Measurements from ENCODE around the gene HBZ. TPM values are rescaled to one million over a fixed set of nuclear protein-coding genes. Genes with fewer than 3 reads are reported as not detected.

HBZ gene
- total RNA-seq, 1 experiment from 2014 or later = not detected

- Histone ChIP-seq H3K79me2 (ENCODE audit: insufficient read depth, low read length) (no peaks in the 10 kb centered on the region; the same call in 1 of the 2 replicates), H4K20me1 (ENCODE audit: insufficient read depth) (no peaks in the 10 kb centered on the region), H3K9me3 (ENCODE audit: control insufficient read depth in 1 of 2, insufficient read depth in 1 of 2, low read depth in 1 of 2, low read length in 2 of 2) (no peaks in the 10 kb centered on the region), H3K4me1 (ENCODE audit: control insufficient read depth in 1 of 2, insufficient read depth in 2 of 2, low read length in 2 of 2) (no peaks in the 10 kb centered on the region), H3K4me3 (replicated peaks in 1 of 2; ENCODE audit: low read depth in 1 of 2, low read length in 2 of 2) (no peak overlapping the region), H3K27me3 (ENCODE audit: insufficient read depth, low read length) (no peaks in the 10 kb centered on the region), H3K9me2 (ENCODE audit: insufficient read depth) (no peaks in the 10 kb centered on the region), H3K9ac (ENCODE audit: low read length) (no peak overlapping the region), H2AFZ (ENCODE audit: low read depth, low read length, poor library complexity, severe bottlenecking) (no peak overlapping the region), H3K36me3 (ENCODE audit: control insufficient read depth in 1 of 2, insufficient read depth in 2 of 2, low read length in 2 of 2) (no peaks in the 10 kb centered on the region), H3K27ac (ENCODE audit: low read depth, low read length) (no peak overlapping the region), H3K4me2 (ENCODE audit: low read length) (no peak overlapping the region)
- intact Hi-C loops (cut with micrococcal nuclease) = no loop called here
- BruUV-seq (replicated peaks) = no TSS peak
- POLR2A ChIA-PET = no interaction called here
- no peak for DNase-seq (ENCODE audit: low read depth, low spot score)
- no peak for ATAC-seq
- RAD21 ChIA-PET (ENCODE audit: low non-redundant PET in 1 of 2, low total read pairs in 2 of 2, uncharacterized antibody in 2 of 2, unreplicated experiment in 2 of 2) = no interaction called here
- TF ChIP-seq EGR1 (IDR thresholded peaks at IDR 0.05; ENCODE audit: low read depth) = no peak
- no peak for TF ChIP-seq MAX (IDR thresholded peaks at IDR 0.05)
- no peak for TF ChIP-seq SRF (IDR thresholded peaks at IDR 0.05; ENCODE audit: low read depth)
- no peak for TF ChIP-seq YY1 (IDR thresholded peaks at IDR 0.05; ENCODE audit: extremely low read depth, insufficient replicate concordance, low read depth, low read length)
- TF ChIP-seq ZNF274 (IDR thresholded peaks at IDR 0.05; ENCODE audit: low read depth, low read length) = no peak
- no peak for TF ChIP-seq ATF3 (IDR thresholded peaks at IDR 0.05)
- TF ChIP-seq TCF7L2 (IDR thresholded peaks at IDR 0.05; ENCODE audit: borderline replicate concordance, extremely low read depth, insufficient read depth, insufficient read length) = no peak
- TF ChIP-seq, protein P1, sequence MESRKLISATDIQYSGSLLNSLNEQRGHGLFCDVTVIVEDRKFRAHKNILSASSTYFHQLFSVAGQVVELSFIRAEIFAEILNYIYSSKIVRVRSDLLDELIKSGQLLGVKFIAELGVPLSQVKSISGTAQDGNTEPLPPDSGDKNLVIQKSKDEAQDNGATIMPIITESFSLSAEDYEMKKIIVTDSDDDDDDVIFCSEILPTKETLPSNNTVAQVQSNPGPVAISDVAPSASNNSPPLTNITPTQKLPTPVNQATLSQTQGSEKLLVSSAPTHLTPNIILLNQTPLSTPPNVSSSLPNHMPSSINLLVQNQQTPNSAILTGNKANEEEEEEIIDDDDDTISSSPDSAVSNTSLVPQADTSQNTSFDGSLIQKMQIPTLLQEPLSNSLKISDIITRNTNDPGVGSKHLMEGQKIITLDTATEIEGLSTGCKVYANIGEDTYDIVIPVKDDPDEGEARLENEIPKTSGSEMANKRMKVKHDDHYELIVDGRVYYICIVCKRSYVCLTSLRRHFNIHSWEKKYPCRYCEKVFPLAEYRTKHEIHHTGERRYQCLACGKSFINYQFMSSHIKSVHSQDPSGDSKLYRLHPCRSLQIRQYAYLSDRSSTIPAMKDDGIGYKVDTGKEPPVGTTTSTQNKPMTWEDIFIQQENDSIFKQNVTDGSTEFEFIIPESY (IDR thresholded peaks at IDR 0.05; ENCODE audit: extremely low read depth, insufficient replicate concordance, low read length) = no peak
- TF ChIP-seq SP1 (IDR thresholded peaks at IDR 0.05; ENCODE audit: low read depth) = no peak
- TF ChIP-seq FOSL1 (IDR thresholded peaks at IDR 0.05; ENCODE audit: low read depth) = no peak
- no peak for TF ChIP-seq RAD21 (IDR thresholded peaks at IDR 0.05; ENCODE audit: low read depth)
- no peak for TF ChIP-seq CBX3 (IDR thresholded peaks at IDR 0.05; ENCODE audit: low read depth)
- TF ChIP-seq SIN3A (IDR thresholded peaks at IDR 0.05; ENCODE audit: low read depth) = no peak
- no peak for TF ChIP-seq POLR2A (IDR thresholded peaks at IDR 0.05; ENCODE audit: borderline replicate concordance, extremely low read depth, insufficient read depth, insufficient read length)
- no peak for TF ChIP-seq ELF1 (IDR thresholded peaks at IDR 0.05; ENCODE audit: borderline replicate concordance, low read depth)
- TF ChIP-seq EZH2 (IDR thresholded peaks at IDR 0.05) = no peak
- TF ChIP-seq, protein P2, sequence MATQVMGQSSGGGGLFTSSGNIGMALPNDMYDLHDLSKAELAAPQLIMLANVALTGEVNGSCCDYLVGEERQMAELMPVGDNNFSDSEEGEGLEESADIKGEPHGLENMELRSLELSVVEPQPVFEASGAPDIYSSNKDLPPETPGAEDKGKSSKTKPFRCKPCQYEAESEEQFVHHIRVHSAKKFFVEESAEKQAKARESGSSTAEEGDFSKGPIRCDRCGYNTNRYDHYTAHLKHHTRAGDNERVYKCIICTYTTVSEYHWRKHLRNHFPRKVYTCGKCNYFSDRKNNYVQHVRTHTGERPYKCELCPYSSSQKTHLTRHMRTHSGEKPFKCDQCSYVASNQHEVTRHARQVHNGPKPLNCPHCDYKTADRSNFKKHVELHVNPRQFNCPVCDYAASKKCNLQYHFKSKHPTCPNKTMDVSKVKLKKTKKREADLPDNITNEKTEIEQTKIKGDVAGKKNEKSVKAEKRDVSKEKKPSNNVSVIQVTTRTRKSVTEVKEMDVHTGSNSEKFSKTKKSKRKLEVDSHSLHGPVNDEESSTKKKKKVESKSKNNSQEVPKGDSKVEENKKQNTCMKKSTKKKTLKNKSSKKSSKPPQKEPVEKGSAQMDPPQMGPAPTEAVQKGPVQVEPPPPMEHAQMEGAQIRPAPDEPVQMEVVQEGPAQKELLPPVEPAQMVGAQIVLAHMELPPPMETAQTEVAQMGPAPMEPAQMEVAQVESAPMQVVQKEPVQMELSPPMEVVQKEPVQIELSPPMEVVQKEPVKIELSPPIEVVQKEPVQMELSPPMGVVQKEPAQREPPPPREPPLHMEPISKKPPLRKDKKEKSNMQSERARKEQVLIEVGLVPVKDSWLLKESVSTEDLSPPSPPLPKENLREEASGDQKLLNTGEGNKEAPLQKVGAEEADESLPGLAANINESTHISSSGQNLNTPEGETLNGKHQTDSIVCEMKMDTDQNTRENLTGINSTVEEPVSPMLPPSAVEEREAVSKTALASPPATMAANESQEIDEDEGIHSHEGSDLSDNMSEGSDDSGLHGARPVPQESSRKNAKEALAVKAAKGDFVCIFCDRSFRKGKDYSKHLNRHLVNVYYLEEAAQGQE (IDR thresholded peaks at IDR 0.05; ENCODE audit: low read depth) = no peak
- CTCF ChIA-PET = no interaction called here
These were observed 9.4 kb upstream of the HBZ start for GRCh38 chr16:143047-143446.

Measured in HCT116 (cell line).